GM23338 (cell line): ENCODE results near the gene PUS1. TPM values are rescaled to one million over a fixed set of nuclear protein-coding genes. Genes with fewer than 3 reads are reported as not detected.

Experiments
- ATAC-seq: fragments of 200-7000 bp; cut with Tn5 transposase; 3 replicates; pipeline ENCODE4 v1.9.1; 2020
- DNase-seq: peaks from one replicate; pipeline ENCODE4 v3.0.0-alpha.2; 2015; ENCODE audit warnings: low spot score
- H2AFZ ChIP-seq: fragments of 200-600 bp; sonication (generic); 2 replicates; pipeline ENCODE4 v1.8.0; 2016; ENCODE audit warnings: antibody characterized with exemption, mild to moderate bottlenecking, moderate library complexity
- H3F3A ChIP-seq: fragments of 200-600 bp; sonication (generic); replicated peaks from 2 replicates; pipeline ENCODE4 v1.8.0; 2017; ENCODE audit warnings: antibody characterized with exemption, mixed run types, low read depth
- H3K27ac ChIP-seq: fragments of 200-600 bp; sonication (generic); 2 replicates; pipeline ENCODE4 v1.6.1; 2016; ENCODE audit warnings: low read depth
- H3K27me3 ChIP-seq: fragments of 200-600 bp; sonication (generic); 2 replicates; pipeline ENCODE4 v1.8.0; 2016; ENCODE audit warnings: mild to moderate bottlenecking, mixed run types, moderate library complexity; ENCODE audit not compliant: insufficient read depth
- H3K36me3 ChIP-seq: fragments of 200-600 bp; sonication (generic); 2 replicates; pipeline ENCODE4 v1.8.0; 2016; ENCODE audit warnings: mild to moderate bottlenecking; ENCODE audit not compliant: insufficient read depth
- H3K4me1 ChIP-seq: fragments of 200-600 bp; sonication (generic); 2 replicates; pipeline ENCODE4 v1.8.0; 2016; ENCODE audit warnings: mild to moderate bottlenecking, moderate library complexity; ENCODE audit not compliant: insufficient read depth
- H3K4me2 ChIP-seq: fragments of 200-600 bp; sonication (generic); 2 replicates; pipeline ENCODE4 v1.7.1; 2017; ENCODE audit warnings: mixed run types
- H3K4me3 ChIP-seq: fragments of 200-600 bp; sonication (generic); 2 replicates; pipeline ENCODE4 v1.6.1; 2016; ENCODE audit warnings: mixed run types
- H3K79me2 ChIP-seq: fragments of 200-600 bp; sonication (generic); replicated peaks from 2 replicates; pipeline ENCODE4 v1.8.0; 2017; ENCODE audit warnings: mild to moderate bottlenecking; ENCODE audit not compliant: insufficient read depth
- H3K9me2 ChIP-seq: fragments of 200-600 bp; sonication (generic); 2 replicates; pipeline ENCODE4 v1.8.0; 2017; ENCODE audit not compliant: insufficient read depth
- H4K20me1 ChIP-seq: fragments of 200-600 bp; sonication (generic); replicated peaks from 2 replicates; pipeline ENCODE4 v1.8.0; 2017; ENCODE audit warnings: mild to moderate bottlenecking; ENCODE audit not compliant: insufficient read depth
- H3K27ac Mint-ChIP-seq: 2 replicates; pipeline ENCODE4 v1.8.0; 2020; ENCODE audit warnings: inconsistent platforms, mild to moderate bottlenecking, moderate library complexity, mixed read lengths
- H3K27me3 Mint-ChIP-seq: 3 replicates; pipeline ENCODE4 v1.8.0; 2022; ENCODE audit warnings: low read depth, mild to moderate bottlenecking, moderate library complexity, mixed read lengths, inconsistent platforms; ENCODE audit not compliant: insufficient read depth, poor library complexity
- H3K36me3 Mint-ChIP-seq: 3 replicates; pipeline ENCODE4 v1.8.0; 2021; ENCODE audit warnings: low read depth, mild to moderate bottlenecking, inconsistent platforms, moderate library complexity, mixed read lengths
- H3K4me1 Mint-ChIP-seq: 3 replicates; pipeline ENCODE4 v1.8.0; 2020; ENCODE audit warnings: mild to moderate bottlenecking, inconsistent platforms, mixed read lengths
- H3K4me3 Mint-ChIP-seq: 3 replicates; pipeline ENCODE4 v1.8.0; 2021; ENCODE audit warnings: moderate library complexity, mild to moderate bottlenecking, inconsistent platforms, mixed read lengths
- H3K9me3 Mint-ChIP-seq: 3 replicates; pipeline ENCODE4 v1.8.0; 2020; ENCODE audit warnings: moderate library complexity, mild to moderate bottlenecking, inconsistent platforms, mixed read lengths
- CREB1 ChIP-seq: fragments of 250-450 bp; sonication (Bioruptor Pico); IDR thresholded peaks from 2 replicates; pipeline ENCODE4 v1.5.0; 2020; ENCODE audit warnings: low read depth, mild to moderate bottlenecking, moderate library complexity
- ETS1 ChIP-seq: IDR thresholded peaks from 2 replicates; pipeline ENCODE4 v1.6.1; 2016; ENCODE audit warnings: antibody characterized with exemption
- EZH2 ChIP-seq: fragments of 200-600 bp; sonication (generic); IDR thresholded peaks from one replicate; pipeline ENCODE4 v1.8.0; 2017; ENCODE audit warnings: antibody characterized with exemption, mild to moderate bottlenecking, low read depth; ENCODE audit not compliant: unreplicated experiment
- EZH2phosphoT487 ChIP-seq: fragments of 200-600 bp; sonication (generic); IDR thresholded peaks from one replicate; pipeline ENCODE4 v1.8.1; 2018; ENCODE audit warnings: antibody characterized with exemption; ENCODE audit not compliant: unreplicated experiment
- JUNB ChIP-seq: IDR thresholded peaks from one replicate; pipeline ENCODE4 v1.6.1; 2016; ENCODE audit warnings: antibody characterized with exemption; ENCODE audit not compliant: unreplicated experiment
- NANOG ChIP-seq: IDR thresholded peaks from 2 replicates; pipeline ENCODE4 v1.6.1; 2016; ENCODE audit warnings: antibody characterized with exemption, borderline replicate concordance
- POLR2AphosphoS5 ChIP-seq: IDR thresholded peaks from 2 replicates; pipeline ENCODE4 v1.6.1; 2016; ENCODE audit warnings: antibody characterized with exemption, low read depth
- STAT1 ChIP-seq: IDR thresholded peaks from one replicate; pipeline ENCODE4 v1.6.1; 2016; ENCODE audit warnings: antibody characterized with exemption; ENCODE audit not compliant: unreplicated experiment
- ZNF114 ChIP-seq: fragments of 250-450 bp; sonication (Bioruptor Pico); IDR thresholded peaks from 2 replicates; pipeline ENCODE4 v1.5.0; 2020; ENCODE audit warnings: mild to moderate bottlenecking, moderate library complexity
- ZNF331 ChIP-seq: fragments of 250-450 bp; sonication (Bioruptor Pico); IDR thresholded peaks from 2 replicates; pipeline ENCODE4 v1.5.0; 2020; ENCODE audit warnings: low read depth, mild to moderate bottlenecking, moderate library complexity
- ZNF462 ChIP-seq: fragments of 250-450 bp; sonication (Bioruptor Pico); IDR thresholded peaks from 2 replicates; pipeline ENCODE4 v1.5.0; 2020; ENCODE audit warnings: mild to moderate bottlenecking, moderate library complexity
- polyA plus RNA-seq: library from polyadenylated mRNA; unstranded; fragments of >200 nt; fragmentation: Nextera tagmentation; extraction: Ambion mirVana; gene quantifications from 2 replicates; pipeline ENCODE4 v1.2.1, GENCODE V29; 2016
- total RNA-seq: library from RNA; depleted of rRNA; stranded (reverse); fragments of >200 nt; shearing (Covaris generic); gene quantifications from 2 replicates; pipeline ENCODE4 v1.2.3, GENCODE V29; 2014
- TF ChIP-seq, protein P1 (sequence below), 2 experiments: fragments of 200-600 bp in 1 of 2; sonication (generic) in 1 of 2; conservative IDR thresholded peaks; 2 replicates each; pipeline versions ENCODE4 v1.5.1 to v1.6.1; 2016 to 2017; ENCODE audit warnings: antibody characterized with exemption in 2 of 2, low read depth in 2 of 2, mild to moderate bottlenecking in 2 of 2, moderate library complexity in 1 of 2
- TF ChIP-seq, protein P2 (sequence below): IDR thresholded peaks from one replicate; pipeline ENCODE4 v1.6.1; 2018; ENCODE audit warnings: antibody characterized with exemption; ENCODE audit not compliant: unreplicated experiment

The PUS1 gene
- total and polyA plus RNA-seq, 2 experiments from 2014 or later: 52.4 to 73.0 TPM

DNA sequence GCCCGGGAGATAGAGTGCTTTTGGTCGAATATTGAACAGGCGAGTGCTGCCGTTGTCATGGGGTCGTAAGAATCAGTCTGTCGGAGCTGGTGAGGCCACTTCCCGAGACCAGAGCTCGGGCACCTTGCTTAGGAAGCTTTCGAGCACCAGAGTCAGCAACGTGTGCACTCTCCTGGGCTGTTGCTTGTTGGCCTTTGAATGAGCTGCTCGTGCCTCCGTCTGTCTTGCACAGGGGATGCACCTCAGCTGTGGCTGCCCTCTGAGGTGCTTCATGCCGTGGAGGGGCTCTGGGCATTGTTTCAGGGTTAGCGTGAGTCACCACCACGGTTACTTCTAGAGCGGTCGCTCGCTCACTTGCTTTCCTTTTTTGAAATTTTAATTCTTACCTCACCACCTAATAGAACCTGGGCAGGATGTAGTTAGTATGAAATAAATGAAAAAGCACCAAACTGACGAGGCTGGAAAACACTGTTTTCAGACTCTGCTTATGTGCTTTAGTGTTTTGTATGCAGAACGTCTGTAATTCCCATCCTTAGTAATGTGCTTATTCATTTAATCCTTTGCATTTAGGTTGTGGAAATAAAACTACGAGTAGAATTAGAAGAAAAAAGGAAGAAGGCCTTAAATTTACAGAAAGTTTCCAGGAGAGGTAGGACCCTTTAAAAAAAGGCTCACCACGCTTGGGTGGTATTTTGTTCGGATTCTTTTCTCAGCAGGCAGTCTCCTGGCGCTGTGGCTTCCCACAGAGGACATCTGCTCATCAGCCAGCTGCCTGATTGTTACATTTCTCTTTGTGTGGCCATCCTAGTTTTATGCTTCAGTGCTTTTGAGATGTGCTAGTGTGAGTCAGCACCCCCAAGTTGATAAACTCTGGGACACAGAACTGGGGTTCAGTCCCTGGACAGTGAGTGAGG, 61.2 kb downstream of the PUS1 start:
- Histone ChIP-seq H3K79me2 (peaks cover 19% of the 10 kb centered on the region), H4K20me1 (no peaks in the 10 kb centered on the region; the same call in 1 of the 2 replicates), H2AFZ (no peak overlapping the region), H3K4me3 (no peak overlapping the region), H3K9me2 (no peaks in the 10 kb centered on the region), H3K4me1 (peaks cover 20% of the 10 kb centered on the region; the same call in 1 of the 2 replicates), H3K4me2 (peak overlapping the region; percentile 19), H3F3A (peaks cover 21% of the 10 kb centered on the region), H3K36me3 (peaks cover 20% of the 10 kb centered on the region), H3K27ac (peak overlapping the region; percentile 92), H3K27me3 (no peaks in the 10 kb centered on the region)
- Mint-ChIP-seq H3K9me3 (no peaks in the 10 kb centered on the region), H3K27me3 (peaks cover 5% of the 10 kb centered on the region), H3K27ac (peak overlapping the region; percentile 97), H3K36me3 (peaks cover 85% of the 10 kb centered on the region), H3K4me1 (peaks cover 55% of the 10 kb centered on the region), H3K4me3 (peak overlapping the region; percentile 42; the same call in 2 of the 3 replicates)
- ATAC-seq (peak; percentile 74), DNase-seq (peak; percentile 80)
- TF ChIP-seq, protein P1, sequence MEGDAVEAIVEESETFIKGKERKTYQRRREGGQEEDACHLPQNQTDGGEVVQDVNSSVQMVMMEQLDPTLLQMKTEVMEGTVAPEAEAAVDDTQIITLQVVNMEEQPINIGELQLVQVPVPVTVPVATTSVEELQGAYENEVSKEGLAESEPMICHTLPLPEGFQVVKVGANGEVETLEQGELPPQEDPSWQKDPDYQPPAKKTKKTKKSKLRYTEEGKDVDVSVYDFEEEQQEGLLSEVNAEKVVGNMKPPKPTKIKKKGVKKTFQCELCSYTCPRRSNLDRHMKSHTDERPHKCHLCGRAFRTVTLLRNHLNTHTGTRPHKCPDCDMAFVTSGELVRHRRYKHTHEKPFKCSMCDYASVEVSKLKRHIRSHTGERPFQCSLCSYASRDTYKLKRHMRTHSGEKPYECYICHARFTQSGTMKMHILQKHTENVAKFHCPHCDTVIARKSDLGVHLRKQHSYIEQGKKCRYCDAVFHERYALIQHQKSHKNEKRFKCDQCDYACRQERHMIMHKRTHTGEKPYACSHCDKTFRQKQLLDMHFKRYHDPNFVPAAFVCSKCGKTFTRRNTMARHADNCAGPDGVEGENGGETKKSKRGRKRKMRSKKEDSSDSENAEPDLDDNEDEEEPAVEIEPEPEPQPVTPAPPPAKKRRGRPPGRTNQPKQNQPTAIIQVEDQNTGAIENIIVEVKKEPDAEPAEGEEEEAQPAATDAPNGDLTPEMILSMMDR (conservative IDR thresholded peaks at IDR 0.05; ENCODE audit: low read depth in 2 of 2): no peak
- TF ChIP-seq NANOG (peak; percentile 34; the same call in 1 of the 2 replicates), JUNB (no peak), EZH2 (no peak), POLR2AphosphoS5 (0 out of 2 replicates have a peak, but pooled peaks have one; percentile 22), EZH2phosphoT487 (no peak), ZNF114 (CRISPR knock-in tag) (no peak), ETS1 (no peak), ZNF462 (CRISPR knock-in tag) (no peak), STAT1 (no peak), ZNF331 (CRISPR knock-in tag) (no peak), CREB1 (peak; percentile 28; the same call in 1 of the 2 replicates)
- TF ChIP-seq, protein P2, sequence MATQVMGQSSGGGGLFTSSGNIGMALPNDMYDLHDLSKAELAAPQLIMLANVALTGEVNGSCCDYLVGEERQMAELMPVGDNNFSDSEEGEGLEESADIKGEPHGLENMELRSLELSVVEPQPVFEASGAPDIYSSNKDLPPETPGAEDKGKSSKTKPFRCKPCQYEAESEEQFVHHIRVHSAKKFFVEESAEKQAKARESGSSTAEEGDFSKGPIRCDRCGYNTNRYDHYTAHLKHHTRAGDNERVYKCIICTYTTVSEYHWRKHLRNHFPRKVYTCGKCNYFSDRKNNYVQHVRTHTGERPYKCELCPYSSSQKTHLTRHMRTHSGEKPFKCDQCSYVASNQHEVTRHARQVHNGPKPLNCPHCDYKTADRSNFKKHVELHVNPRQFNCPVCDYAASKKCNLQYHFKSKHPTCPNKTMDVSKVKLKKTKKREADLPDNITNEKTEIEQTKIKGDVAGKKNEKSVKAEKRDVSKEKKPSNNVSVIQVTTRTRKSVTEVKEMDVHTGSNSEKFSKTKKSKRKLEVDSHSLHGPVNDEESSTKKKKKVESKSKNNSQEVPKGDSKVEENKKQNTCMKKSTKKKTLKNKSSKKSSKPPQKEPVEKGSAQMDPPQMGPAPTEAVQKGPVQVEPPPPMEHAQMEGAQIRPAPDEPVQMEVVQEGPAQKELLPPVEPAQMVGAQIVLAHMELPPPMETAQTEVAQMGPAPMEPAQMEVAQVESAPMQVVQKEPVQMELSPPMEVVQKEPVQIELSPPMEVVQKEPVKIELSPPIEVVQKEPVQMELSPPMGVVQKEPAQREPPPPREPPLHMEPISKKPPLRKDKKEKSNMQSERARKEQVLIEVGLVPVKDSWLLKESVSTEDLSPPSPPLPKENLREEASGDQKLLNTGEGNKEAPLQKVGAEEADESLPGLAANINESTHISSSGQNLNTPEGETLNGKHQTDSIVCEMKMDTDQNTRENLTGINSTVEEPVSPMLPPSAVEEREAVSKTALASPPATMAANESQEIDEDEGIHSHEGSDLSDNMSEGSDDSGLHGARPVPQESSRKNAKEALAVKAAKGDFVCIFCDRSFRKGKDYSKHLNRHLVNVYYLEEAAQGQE: no peak
